H1 (cell line): ENCODE results near the gene RTN4IP1. TPM values are rescaled to one million over a fixed set of nuclear protein-coding genes. Genes with fewer than 3 reads are reported as not detected.
A peak's percentile ranks its signal among the peaks of the same experiment; 100 is the strongest.

Experiments
- CTCF ChIA-PET: fragments of 300-600 bp; sonication (Branson Sonifier 250); formaldehyde crosslinking; loops from one replicate; lab custom pipeline; 2021; ENCODE audit not compliant: partially characterized antibody; lab: Charles Lee
- POLR2A ChIA-PET: fragments of 300-600 bp; sonication (Branson Sonifier 250); formaldehyde crosslinking; loops from one replicate; lab custom pipeline; 2021; ENCODE audit warnings: inconsistent platforms; ENCODE audit not compliant: partially characterized antibody; lab: Charles Lee
- DNase-seq, 2 experiments: peaks; one replicate each; pipeline versions ENCODE4 v3.0.0 to v3.0.0-alpha.2; 2010 to 2022; ENCODE audit warnings: low spot score in 2 of 2, low read depth in 1 of 2, mixed read lengths in 1 of 2
- FAIRE-seq: peaks from 2 replicates; lab custom pipeline; 2011; peaks lifted over from hg19 to GRCh38; lab: Jason Lieb, UNC
- H2AFZ ChIP-seq: 2 replicates; pipeline ENCODE4 v1.8.1; 2012; ENCODE audit warnings: low read length, inconsistent platforms
- H2AK5ac ChIP-seq: 2 replicates; pipeline ENCODE4 v1.6.1; 2013; ENCODE audit warnings: low read depth, low read length
- H2BK120ac ChIP-seq: replicated peaks from 2 replicates; pipeline ENCODE3; 2013; ENCODE audit warnings: low read depth, low read length, inconsistent platforms
- H2BK12ac ChIP-seq: 2 replicates; pipeline ENCODE4 v1.6.1; 2013; ENCODE audit warnings: low read depth, low read length
- H2BK15ac ChIP-seq: 2 replicates; pipeline ENCODE4 v1.6.1; 2013; ENCODE audit warnings: low read length
- H2BK20ac ChIP-seq: 2 replicates; pipeline ENCODE4 v1.6.1; 2013; ENCODE audit warnings: low read length
- H2BK5ac ChIP-seq: 2 replicates; pipeline ENCODE4 v1.6.1; 2013; ENCODE audit warnings: low read depth, low read length
- H3K14ac ChIP-seq: 2 replicates; pipeline ENCODE4 v1.6.1; 2013; ENCODE audit warnings: inconsistent platforms; ENCODE audit not compliant: insufficient read length
- H3K18ac ChIP-seq: 2 replicates; pipeline ENCODE4 v1.6.1; 2013; ENCODE audit warnings: low read length; ENCODE audit errors: extremely low read depth
- H3K23ac ChIP-seq: 2 replicates; pipeline ENCODE4 v1.6.1; 2013; ENCODE audit warnings: inconsistent platforms; ENCODE audit not compliant: insufficient read length
- H3K23me2 ChIP-seq: 2 replicates; pipeline ENCODE4 v1.6.1; 2013; ENCODE audit warnings: low read depth, low read length
- H3K27ac ChIP-seq: 2 replicates; pipeline ENCODE4 v1.6.1; 2011; ENCODE audit warnings: low read depth, low read length, inconsistent platforms
- H3K27me3 ChIP-seq, 4 experiments: replicated peaks in 1 of 4; 1 replicate in 1 of 4; 2 replicates in 3 of 4; pipeline versions ENCODE4 v1.6.1 to v1.8.1; 2011 to 2013; ENCODE audit warnings: low read length in 3 of 4, mild to moderate bottlenecking in 3 of 4, inconsistent platforms in 2 of 4, mixed read lengths in 2 of 4, moderate library complexity in 1 of 4; ENCODE audit not compliant: control insufficient read depth in 3 of 4, insufficient read depth in 3 of 4; ENCODE audit errors: extremely low read depth in 1 of 4
- H3K36me3 ChIP-seq, 4 experiments: 2 replicates each; pipeline versions ENCODE4 v1.6.1 to v1.8.1; 2011 to 2013; ENCODE audit warnings: mild to moderate bottlenecking in 4 of 4, low read length in 3 of 4, moderate library complexity in 2 of 4, control low read depth in 1 of 4, inconsistent platforms in 1 of 4; ENCODE audit not compliant: insufficient read depth in 4 of 4, control insufficient read depth in 2 of 4
- H3K4ac ChIP-seq: replicated peaks from 2 replicates; pipeline ENCODE3; 2013; ENCODE audit warnings: low read length, low read depth, mixed read lengths, inconsistent platforms; ENCODE audit not compliant: insufficient read length
- H3K4me1 ChIP-seq, 4 experiments: replicated peaks in 1 of 4; 1 replicate in 1 of 4; 2 replicates in 3 of 4; pipeline versions ENCODE4 v1.6.1 to v1.8.1; 2011 to 2013; ENCODE audit warnings: low read length in 3 of 4, inconsistent platforms in 2 of 4, mixed read lengths in 1 of 4; ENCODE audit not compliant: insufficient read depth in 4 of 4, control insufficient read depth in 3 of 4
- H3K4me2 ChIP-seq, 2 experiments: 2 replicates each; pipeline versions ENCODE4 v1.6.1 to v1.8.1; 2011 to 2013; ENCODE audit warnings: low read depth in 2 of 2, low read length in 2 of 2, control low read depth in 1 of 2, inconsistent platforms in 1 of 2, mild to moderate bottlenecking in 1 of 2; ENCODE audit not compliant: insufficient read depth in 1 of 2
- H3K4me3 ChIP-seq, 4 experiments: fragments of 200-600, 300-600 bp in 1 of 4; sonication (generic), shearing (Covaris generic), sonication (Bioruptor Twin) in 1 of 4; 2 replicates each; pipeline versions ENCODE4 v1.5.1 to v1.8.1; 2011 to 2016; ENCODE audit warnings: low read length in 4 of 4, low read depth in 3 of 4, control low read depth in 2 of 4, inconsistent platforms in 2 of 4, mild to moderate bottlenecking in 2 of 4, mixed read lengths in 1 of 4, moderate library complexity in 1 of 4; ENCODE audit not compliant: insufficient read depth in 2 of 4; ENCODE audit errors: extremely low read depth in 1 of 4
- H3K56ac ChIP-seq: replicated peaks from 2 replicates; pipeline ENCODE3; 2013; ENCODE audit warnings: low read depth, mild to moderate bottlenecking, mixed read lengths, low read length, inconsistent platforms; ENCODE audit not compliant: insufficient read length
- H3K79me1 ChIP-seq: 2 replicates; pipeline ENCODE4 v1.6.1; 2013; ENCODE audit warnings: low read depth, low read length, control low read depth
- H3K79me2 ChIP-seq, 2 experiments: 2 replicates each; pipeline versions ENCODE4 v1.6.1 to v1.8.1; 2012 to 2013; ENCODE audit warnings: low read length in 2 of 2, mild to moderate bottlenecking in 2 of 2, inconsistent platforms in 1 of 2; ENCODE audit not compliant: insufficient read depth in 2 of 2, control insufficient read depth in 1 of 2
- H3K9ac ChIP-seq, 4 experiments: replicated peaks in 1 of 4; 1 replicate in 1 of 4; 2 replicates in 3 of 4; pipeline versions ENCODE4 v1.6.1 to v1.8.1; 2011 to 2013; ENCODE audit warnings: low read depth in 3 of 4, low read length in 3 of 4, control low read depth in 2 of 4, mild to moderate bottlenecking in 2 of 4, moderate library complexity in 2 of 4, inconsistent platforms in 1 of 4; ENCODE audit errors: extremely low read depth in 1 of 4
- H3K9me3 ChIP-seq, 2 experiments: 2 replicates each; pipeline versions ENCODE4 v1.6.1 to v1.8.1; 2012 to 2013; ENCODE audit warnings: mild to moderate bottlenecking in 2 of 2, moderate library complexity in 2 of 2, control low read depth in 1 of 2, inconsistent platforms in 1 of 2, low read depth in 1 of 2, low read length in 1 of 2, mixed read lengths in 1 of 2; ENCODE audit not compliant: insufficient read depth in 2 of 2
- H4K20me1 ChIP-seq, 2 experiments: replicated peaks in 1 of 2; 2 replicates each; pipeline versions ENCODE3 to v1.8.1; 2011 to 2013; ENCODE audit warnings: inconsistent platforms in 2 of 2, low read length in 2 of 2, mild to moderate bottlenecking in 1 of 2; ENCODE audit not compliant: insufficient read depth in 2 of 2, control insufficient read depth in 1 of 2
- H4K5ac ChIP-seq: 2 replicates; pipeline ENCODE4 v1.6.1; 2013; ENCODE audit warnings: low read length, low read depth, mixed read lengths, inconsistent platforms; ENCODE audit not compliant: insufficient read length
- H4K8ac ChIP-seq: 2 replicates; pipeline ENCODE4 v1.8.0; 2013; ENCODE audit warnings: mild to moderate bottlenecking, moderate library complexity, low read length, inconsistent platforms; ENCODE audit not compliant: insufficient read depth; ENCODE audit errors: extremely low read depth
- H4K91ac ChIP-seq: replicated peaks from 2 replicates; pipeline ENCODE3; 2013; ENCODE audit warnings: low read length, mixed read lengths, inconsistent platforms; ENCODE audit not compliant: insufficient read length
- EZH2 ChIP-seq: fragments of 200-600 bp; sonication (generic); IDR thresholded peaks from 2 replicates; pipeline ENCODE4 v1.7.1; 2012; ENCODE audit warnings: low read depth, mild to moderate bottlenecking, moderate library complexity, low read length, inconsistent platforms; ENCODE audit not compliant: severe bottlenecking
- RAD21 ChIP-seq, 2 experiments: IDR thresholded peaks in 1 of 2; conservative IDR thresholded peaks in 1 of 2; 2 replicates each; pipeline ENCODE4 v1.6.1; 2011; ENCODE audit warnings: low read depth in 2 of 2, low read length in 2 of 2, improper control_type of control experiment in 1 of 2, inconsistent platforms in 1 of 2, mild to moderate bottlenecking in 1 of 2, moderate library complexity in 1 of 2
- TAF7 ChIP-seq: optimal IDR thresholded peaks from 2 replicates; pipeline ENCODE3; 2011; ENCODE audit warnings: low read depth, mild to moderate bottlenecking, inconsistent platforms, low read length, moderate library complexity, borderline replicate concordance
- WGBS, 2 experiments: shearing (Covaris generic) in 1 of 2; methylation state at CpG; one replicate each; pipeline versions ENCODE4 v1.1.6 to v1.1.7; 2013 to 2015; ENCODE audit warnings: low lambda C conversion rate in 2 of 2, mixed read lengths in 2 of 2, inconsistent platforms in 1 of 2, low coverage in 1 of 2, missing lambda C conversion rate in 1 of 2; ENCODE audit not compliant: insufficient replicate concordance in 2 of 2, insufficient coverage in 1 of 2, insufficient read length in 1 of 2; ENCODE audit errors: extremely low coverage in 1 of 2, missing lambda C conversion rate in 1 of 2; 5-methylcytosine and 5-hydroxymethylcytosine counted together
- polyA plus RNA-seq, 7 experiments: library from polyadenylated mRNA; depleted of rRNA in 3 of 7; stranded (reverse) in 5 of 7; unstranded in 2 of 7; fragments of >200 nt in 5 of 7; fragments of 200-250 nt in 2 of 7; gene quantifications; 1 replicate in 5 of 7; 2 replicates in 1 of 7; 4 replicates in 1 of 7; pipeline versions ENCODE4 v1.2.1 to v1.2.3, GENCODE V29; 2011 to 2013; ENCODE audit warnings: missing spikeins in 2 of 7, mixed read lengths in 2 of 7
- total RNA-seq: library from RNA; stranded (reverse); fragmentation: NEBNext Ultra II Directional; extraction: Animal tissue kit (Norgen Biotek cat#: 25700); gene quantifications from 2 replicates; pipeline ENCODE4 v1.2.1, GENCODE V29; 2021
- TF ChIP-seq, protein P1 (sequence below), 3 experiments: IDR thresholded peaks; 1 replicate in 2 of 3; 2 replicates in 1 of 3; pipeline versions ENCODE4 v1.5.1 to v1.6.1; 2011; ENCODE audit warnings: low read length in 3 of 3, mild to moderate bottlenecking in 3 of 3, inconsistent platforms in 2 of 3, low read depth in 1 of 3, moderate library complexity in 1 of 3; ENCODE audit not compliant: insufficient read depth in 1 of 3; ENCODE audit errors: control extremely low read depth in 1 of 3
- TF ChIP-seq, protein P2 (sequence below): IDR thresholded peaks from 2 replicates; pipeline ENCODE4 v1.6.1; 2012; ENCODE audit warnings: inconsistent platforms

Gene RTN4IP1
- total and polyA plus RNA-seq, 2 of the 8 experiments (the other 6 are each of a cell fraction or from before 2014, with no cell fraction given), result 14.6 to 19.5 TPM

DNA sequence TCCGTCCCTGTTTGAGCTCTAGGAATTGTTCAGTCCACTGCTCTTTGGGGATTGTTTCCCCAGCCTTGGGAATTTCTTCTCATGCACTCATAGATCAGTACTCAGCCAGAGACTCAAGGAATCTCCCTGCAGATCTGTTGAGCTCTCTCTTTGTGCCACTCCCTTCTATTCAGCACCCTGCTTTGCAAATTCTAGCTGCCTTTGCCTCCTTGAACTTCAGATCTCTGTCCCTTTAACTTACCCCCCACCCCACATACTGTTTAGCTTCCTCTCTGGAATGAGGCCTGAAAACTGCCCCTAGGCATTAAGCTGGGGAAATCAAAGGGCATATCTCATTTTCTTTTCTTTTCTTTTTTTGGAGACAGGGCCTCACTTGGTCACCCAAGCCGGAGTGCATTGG lies 30.6 kb upstream of the RTN4IP1 start:
- no peak overlapping the region for H2BK20ac ChIP-seq
- CTCF ChIA-PET, result no interaction called here
- no peak overlapping the region for H3K18ac ChIP-seq
- H3K79me1 ChIP-seq, result no peaks in the 10 kb centered on the region
- no peak overlapping the region for H2BK12ac ChIP-seq
- 0 out of 2 replicates have a peak overlapping the region, but pooled peaks have one; percentile 13 for H2BK5ac ChIP-seq
- H2BK120ac ChIP-seq, result no peak overlapping the region
- H3K4me3 ChIP-seq, result no peak overlapping the region
- FAIRE-seq (no peak), DNase-seq (peak in 1 of 2 experiments; percentile 9)
- no peak overlapping the region for H2BK15ac ChIP-seq
- POLR2A ChIA-PET, result interaction anchor here (0.9 to 1.4 kb wide), 4 partner anchors 13 to 313 kb away, joined by 3 to 4 read pairs (median 3); no protein-coding TSS in a partner anchor
- H3K36me3 ChIP-seq, result peaks cover 0 to 59% (median 28%) of the 10 kb centered on the region in 4 experiments; a peak in 6 of 8 replicates
- no peak overlapping the region for H3K56ac ChIP-seq
- H4K8ac ChIP-seq, result no peak overlapping the region
- no peaks in the 10 kb centered on the region for H4K20me1 ChIP-seq
- no peaks in the 10 kb centered on the region for H3K23me2 ChIP-seq
- no peak overlapping the region for H3K4me2 ChIP-seq
- H3K27ac ChIP-seq, result no peak overlapping the region
- no peak overlapping the region for H3K14ac ChIP-seq
- no peak for TF ChIP-seq RAD21 (IDR thresholded peaks at IDR 0.05 in 1 of 2, conservative IDR thresholded peaks at IDR 0.05 in 1 of 2; ENCODE audit: low read depth in 2 of 2, low read length in 2 of 2)
- no peak for TF ChIP-seq EZH2
- TF ChIP-seq, protein P1, sequence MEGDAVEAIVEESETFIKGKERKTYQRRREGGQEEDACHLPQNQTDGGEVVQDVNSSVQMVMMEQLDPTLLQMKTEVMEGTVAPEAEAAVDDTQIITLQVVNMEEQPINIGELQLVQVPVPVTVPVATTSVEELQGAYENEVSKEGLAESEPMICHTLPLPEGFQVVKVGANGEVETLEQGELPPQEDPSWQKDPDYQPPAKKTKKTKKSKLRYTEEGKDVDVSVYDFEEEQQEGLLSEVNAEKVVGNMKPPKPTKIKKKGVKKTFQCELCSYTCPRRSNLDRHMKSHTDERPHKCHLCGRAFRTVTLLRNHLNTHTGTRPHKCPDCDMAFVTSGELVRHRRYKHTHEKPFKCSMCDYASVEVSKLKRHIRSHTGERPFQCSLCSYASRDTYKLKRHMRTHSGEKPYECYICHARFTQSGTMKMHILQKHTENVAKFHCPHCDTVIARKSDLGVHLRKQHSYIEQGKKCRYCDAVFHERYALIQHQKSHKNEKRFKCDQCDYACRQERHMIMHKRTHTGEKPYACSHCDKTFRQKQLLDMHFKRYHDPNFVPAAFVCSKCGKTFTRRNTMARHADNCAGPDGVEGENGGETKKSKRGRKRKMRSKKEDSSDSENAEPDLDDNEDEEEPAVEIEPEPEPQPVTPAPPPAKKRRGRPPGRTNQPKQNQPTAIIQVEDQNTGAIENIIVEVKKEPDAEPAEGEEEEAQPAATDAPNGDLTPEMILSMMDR (IDR thresholded peaks at IDR 0.05; ENCODE audit: control extremely low read depth in 1 of 3, insufficient read depth in 1 of 3, low read depth in 1 of 3, low read length in 3 of 3), result no peak
- no peak for TF ChIP-seq TAF7
- TF ChIP-seq, protein P2, sequence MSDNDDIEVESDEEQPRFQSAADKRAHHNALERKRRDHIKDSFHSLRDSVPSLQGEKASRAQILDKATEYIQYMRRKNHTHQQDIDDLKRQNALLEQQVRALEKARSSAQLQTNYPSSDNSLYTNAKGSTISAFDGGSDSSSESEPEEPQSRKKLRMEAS, result no peak
- TF ChIP-seq, all 59 proteins: peak for 0
- Histone ChIP-seq H3K4ac (no peak overlapping the region), H3K27me3 (no peaks in the 10 kb centered on the region; a peak in 1 of 7 replicates), H2AK5ac (no peak overlapping the region), H4K91ac (no peak overlapping the region), H2AFZ (no peak overlapping the region), H3K9me3 (peaks cover 3 to 5% of the 10 kb centered on the region in 2 experiments; a peak in 3 of 4 replicates), H3K9ac (no peak overlapping the region), H3K4me1 (peaks cover 3 to 6% (median 4%) of the 10 kb centered on the region in 4 experiments; a peak in 4 of 7 replicates), H3K79me2 (no peaks in the 10 kb centered on the region), H4K5ac (no peak overlapping the region), H3K23ac (no peak overlapping the region)
- whole genome bisulfite sequencing, 2 experiments, result 78% methylated on average over 2 of the region's 2 CpGs; no CpG with 5 or more reads in 1 of the 2 experiments
